GM21576 (cell line): ENCODE data around the gene PCDH9.

ENCODE experiments used
- ATAC-seq: cut with Tn5 transposase; IDR thresholded peaks from one replicate; pipeline ENCODE4 v1.9.1; 2021; ENCODE audit warnings: mild to moderate bottlenecking, moderate library complexity; ENCODE audit not compliant: unreplicated experiment

The PCDH9 gene

GRCh38 chr13:66358564-66358963 is 871.6 kb downstream of the PCDH9 start:
- ATAC-seq: no peak

- no peak for ATAC-seq
Measured at GRCh38 chr13:66357463-66357862, 872.7 kb downstream of the PCDH9 start.

DNA sequence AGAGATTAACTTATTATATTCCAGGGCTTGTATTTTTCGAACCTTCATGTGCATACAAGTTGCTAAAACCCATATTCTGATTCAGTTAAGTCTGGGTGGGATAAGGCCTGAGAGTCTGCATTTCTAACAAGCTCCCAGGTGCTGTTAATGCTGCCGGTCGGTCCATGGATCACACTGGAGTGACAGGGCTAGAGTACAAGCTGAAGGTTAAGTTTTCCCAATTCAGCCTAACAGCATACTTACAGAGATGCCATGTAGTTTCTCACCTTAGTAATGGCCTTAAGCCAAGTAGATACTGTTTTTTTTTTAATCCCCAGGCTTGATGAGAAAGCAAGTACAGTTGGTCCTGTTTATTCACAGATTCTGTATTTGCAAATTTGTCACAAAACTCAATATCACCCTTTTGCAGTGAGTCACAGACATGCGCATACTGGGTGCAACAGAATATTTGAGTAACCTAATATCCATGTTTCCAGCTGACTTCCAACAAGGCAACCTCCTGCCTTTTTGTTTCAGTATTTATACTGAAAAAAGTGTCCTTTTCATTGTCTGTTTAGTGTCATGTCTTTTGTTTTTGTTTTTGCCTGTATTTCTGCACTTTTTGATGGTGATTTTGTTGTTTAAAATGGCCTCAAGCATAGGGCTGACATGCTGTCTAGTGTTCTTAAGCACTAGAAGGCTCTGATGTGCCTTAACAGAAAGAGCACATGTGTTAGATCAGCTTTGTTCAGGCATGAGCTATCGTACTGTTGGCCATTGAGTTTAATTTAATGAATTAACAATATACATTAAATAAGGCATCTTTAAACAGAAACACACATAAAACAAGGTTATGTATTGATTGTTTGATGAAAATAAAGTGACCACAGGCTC is 875.0 kb downstream of the PCDH9 start:
- ATAC-seq: no peak

DNA sequence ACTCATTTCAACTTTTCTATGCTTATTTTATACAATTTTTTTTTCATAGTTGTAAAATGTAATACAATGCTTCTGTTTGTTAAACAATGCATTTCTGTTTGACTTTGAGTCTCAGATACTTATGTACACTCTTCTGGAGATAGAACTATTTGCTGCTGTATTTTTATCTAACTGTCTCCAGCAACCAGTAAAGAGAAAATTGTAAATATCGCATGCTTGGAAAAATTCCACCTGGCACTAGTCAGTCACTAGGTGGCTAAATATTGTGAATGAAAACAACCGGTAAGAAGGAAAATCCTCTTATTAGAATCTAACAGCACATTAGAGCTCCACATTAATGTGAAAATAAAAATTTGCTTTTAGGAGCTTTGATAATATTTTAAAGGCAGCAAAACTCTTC is 876.5 kb downstream of the PCDH9 start:
- no peak for ATAC-seq

- no peak for ATAC-seq
Measured at GRCh38 chr13:66349966-66350365, 880.2 kb downstream of the PCDH9 start.

- no peak for ATAC-seq
Measured at GRCh38 chr13:66348745-66349690, 881.1 kb downstream of the PCDH9 start.

- no peak for ATAC-seq
Measured at GRCh38 chr13:66347486-66348117, 882.5 kb downstream of the PCDH9 start.

DNA sequence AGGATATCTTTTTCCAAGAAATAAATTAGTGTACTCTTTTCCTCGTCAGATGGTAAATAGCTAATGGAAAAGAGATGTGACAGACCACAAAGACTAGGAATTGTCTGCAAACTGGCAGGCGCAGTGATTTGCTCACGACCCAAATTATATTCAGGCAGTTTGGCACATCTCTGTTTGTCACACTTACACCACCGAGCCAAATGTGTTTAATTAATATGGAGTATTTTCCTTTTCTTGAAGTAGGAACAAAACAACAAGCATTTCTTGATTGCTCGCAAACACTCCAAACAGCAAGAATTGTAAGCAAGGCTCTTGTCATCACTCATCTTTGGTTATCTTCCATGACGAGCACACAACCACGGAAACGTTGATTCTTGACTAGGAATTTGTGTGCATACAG is 884.2 kb downstream of the PCDH9 start:
- ATAC-seq: no peak

- no peak for ATAC-seq
Measured at GRCh38 chr13:66345518-66345810, 884.7 kb downstream of the PCDH9 start.

DNA sequence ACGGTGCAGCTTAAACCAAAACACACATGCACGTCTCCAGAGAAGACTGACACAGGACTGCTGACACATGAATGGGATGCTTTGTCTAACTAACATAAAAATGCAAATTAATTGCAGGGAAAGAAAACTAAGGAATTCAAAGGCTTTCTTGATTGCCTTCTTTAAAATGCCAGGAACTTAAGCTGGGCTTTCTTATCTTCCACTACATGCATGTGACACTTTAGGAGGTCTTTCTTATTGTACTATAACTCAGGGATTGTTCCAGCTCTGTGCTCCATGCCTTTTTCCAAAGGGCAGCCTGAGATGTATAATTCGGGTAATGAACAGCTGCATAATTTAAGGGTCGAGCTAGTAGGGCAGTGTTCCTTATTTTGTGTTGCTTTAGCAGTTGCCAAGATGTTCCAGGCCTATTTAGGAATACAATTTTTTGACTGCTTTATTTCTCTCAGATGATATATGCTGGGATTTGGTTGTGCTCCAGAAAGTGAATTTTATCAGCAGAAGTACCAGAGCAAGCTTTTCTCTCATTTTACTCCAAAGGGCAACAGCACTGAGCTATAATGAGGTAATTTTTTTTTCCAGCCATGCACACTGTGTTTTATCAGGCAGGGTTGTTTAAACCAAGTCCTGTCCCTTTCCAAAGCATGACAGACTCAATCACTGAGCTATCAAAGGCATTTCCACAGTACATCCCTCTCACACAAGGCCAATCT is 885.2 kb downstream of the PCDH9 start:
- no peak for ATAC-seq

DNA sequence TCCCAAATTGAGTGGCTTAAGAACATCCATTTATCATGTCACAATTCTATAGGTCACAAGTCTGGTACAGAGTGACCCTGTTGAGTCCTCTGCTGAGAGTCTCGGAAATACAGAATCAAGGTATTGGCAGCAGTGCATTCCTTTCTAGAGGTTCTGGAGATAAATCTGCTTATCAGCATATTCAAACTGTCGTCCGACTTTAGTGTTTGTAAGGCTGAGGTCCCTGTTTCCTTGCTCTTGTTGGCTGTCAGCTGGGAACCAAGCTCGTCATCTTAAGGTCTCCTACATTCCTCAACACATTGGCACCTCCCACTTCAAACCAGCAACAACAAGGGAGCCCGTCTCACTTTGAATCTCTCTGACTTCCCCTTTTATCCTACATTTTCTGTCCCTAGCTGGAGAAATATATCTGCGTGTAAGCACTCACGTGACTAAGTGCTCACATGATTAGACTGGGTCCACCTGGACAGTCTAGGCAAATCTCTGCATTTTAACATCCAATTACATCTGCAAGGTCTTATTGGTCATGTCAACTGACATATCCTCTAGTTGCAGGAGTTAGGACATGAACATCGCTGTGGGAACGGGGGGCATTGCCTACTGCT is 886.8 kb downstream of the PCDH9 start:
- no peak for ATAC-seq

GRCh38 chr13:66341635-66342377 is 888.3 kb downstream of the PCDH9 start:
- no peak for ATAC-seq

DNA sequence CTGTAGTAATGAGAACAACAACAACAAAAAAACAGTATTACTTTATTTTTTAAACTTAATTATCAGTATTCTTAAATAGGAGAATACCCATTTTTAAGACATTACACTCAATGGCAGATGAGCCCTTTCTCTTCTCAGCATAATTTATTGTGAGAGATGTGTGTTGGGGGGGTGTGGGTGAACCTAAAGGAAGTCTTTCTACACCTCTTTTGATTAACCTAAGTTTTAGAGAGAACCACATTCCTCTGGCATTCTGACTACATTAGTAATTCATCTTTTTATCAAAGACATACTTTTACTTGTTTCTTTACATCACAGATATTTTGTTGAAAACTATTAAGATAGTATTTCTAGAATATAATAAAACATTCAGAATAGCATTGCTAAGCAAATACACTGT is 890.9 kb downstream of the PCDH9 start:
- no peak for ATAC-seq

GRCh38 chr13:66338542-66338941 is 891.6 kb downstream of the PCDH9 start:
- no peak for ATAC-seq

DNA sequence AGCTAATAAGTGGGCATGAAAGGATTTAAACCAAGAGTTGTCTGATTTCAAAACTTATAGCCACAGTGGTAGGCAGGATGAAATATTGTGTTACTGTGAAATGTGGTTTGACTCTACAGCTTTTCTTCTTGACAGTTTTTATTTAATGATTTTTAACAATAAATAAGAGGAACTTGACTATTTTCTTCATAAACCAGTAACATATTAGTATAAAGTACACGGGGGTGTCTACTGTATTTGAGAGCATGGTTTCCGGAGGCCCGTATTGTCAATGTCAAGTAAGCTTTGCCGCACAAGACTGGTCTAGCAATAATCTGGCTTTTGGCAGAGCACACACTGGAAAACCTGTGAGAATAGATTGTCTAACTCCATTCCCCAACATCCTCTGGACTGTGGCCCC is 894.5 kb downstream of the PCDH9 start:
- ATAC-seq: no peak

- ATAC-seq: no peak
Measured at GRCh38 chr13:66329988-66330451, 900.1 kb downstream of the PCDH9 start.

- ATAC-seq: no peak
Measured at GRCh38 chr13:66328476-66328875, 901.7 kb downstream of the PCDH9 start.

DNA sequence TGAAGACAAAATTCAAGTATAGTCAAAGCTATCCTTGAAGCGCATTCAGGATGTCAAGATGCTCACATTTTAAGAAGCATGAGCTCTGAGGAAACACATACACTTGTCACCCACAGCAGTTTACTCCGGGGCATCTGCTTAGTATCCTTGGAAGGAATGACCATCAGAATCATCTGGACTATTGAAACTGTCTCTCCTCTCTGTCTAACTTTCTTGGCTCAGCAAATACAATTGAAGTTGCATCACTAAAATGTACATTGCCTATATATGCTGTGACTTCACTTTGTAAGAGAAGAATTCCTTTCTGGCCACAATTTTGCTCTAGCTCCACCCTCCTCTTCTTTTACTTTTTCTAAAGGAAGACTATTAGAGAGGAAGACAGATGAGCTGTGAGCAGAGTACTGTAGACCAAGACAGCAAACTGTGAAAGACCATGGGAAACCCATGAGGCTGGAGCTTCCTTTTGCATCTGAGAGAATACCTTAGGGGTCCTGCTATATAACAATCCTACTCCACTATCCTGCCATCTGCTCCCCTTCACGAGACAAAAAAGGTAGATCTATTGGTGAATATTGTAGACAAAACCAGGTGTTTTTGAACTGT is 906.3 kb downstream of the PCDH9 start:
- ATAC-seq: no peak

- no peak for ATAC-seq
Measured at GRCh38 chr13:66322936-66323335, 907.2 kb downstream of the PCDH9 start.
